PFSK-1 (cell line): Measurements from ENCODE around the gene GRIK3.

Experiments used
- FOXP2 ChIP-seq: optimal IDR thresholded peaks from 2 replicates; pipeline ENCODE3; 2011; ENCODE audit warnings: borderline replicate concordance, control low read depth, inconsistent platforms; ENCODE audit not compliant: insufficient read depth; ENCODE audit errors: extremely low read length, extremely low read depth
- POLR2AphosphoS5 ChIP-seq: IDR thresholded peaks from 2 replicates; pipeline ENCODE4 v1.6.1; 2012; ENCODE audit warnings: low read depth, mild to moderate bottlenecking, control low read depth, low read length, moderate library complexity
- REST ChIP-seq, 2 experiments: IDR thresholded peaks; 2 replicates each; pipeline versions ENCODE4 v1.6.1 to v1.8.0; 2011 to 2012; ENCODE audit warnings: low read depth in 2 of 2, low read length in 2 of 2, control low read depth in 1 of 2, inconsistent platforms in 1 of 2, mild to moderate bottlenecking in 1 of 2, moderate library complexity in 1 of 2; ENCODE audit not compliant: insufficient read depth in 1 of 2
- SIN3A ChIP-seq: IDR thresholded peaks from 2 replicates; pipeline ENCODE4 v1.6.1; 2012; ENCODE audit warnings: mild to moderate bottlenecking, low read length, moderate library complexity, borderline replicate concordance; ENCODE audit not compliant: insufficient read depth
- TAF1 ChIP-seq: IDR thresholded peaks from 2 replicates; pipeline ENCODE4 v1.6.1; 2012; ENCODE audit warnings: low read length, control low read depth, borderline replicate concordance; ENCODE audit not compliant: insufficient read depth

The GRIK3 gene

GRCh38 chr1:36964830-36965229 is 69.5 kb downstream of the GRIK3 start:
- TF ChIP-seq SIN3A (no peak), FOXP2 (no peak), POLR2AphosphoS5 (no peak), REST (IDR thresholded peaks at IDR 0.05; ENCODE audit: insufficient read depth in 1 of 2, low read depth in 2 of 2, low read length in 2 of 2) (no peak), TAF1 (no peak)

GRCh38 chr1:36963006-36963405 is 71.3 kb downstream of the GRIK3 start:
- no peak for TF ChIP-seq FOXP2
- no peak for TF ChIP-seq SIN3A
- no peak for TF ChIP-seq REST (IDR thresholded peaks at IDR 0.05; ENCODE audit: insufficient read depth in 1 of 2, low read depth in 2 of 2, low read length in 2 of 2)
- no peak for TF ChIP-seq TAF1
- TF ChIP-seq POLR2AphosphoS5, result no peak

- TF ChIP-seq SIN3A, result no peak
- TF ChIP-seq REST (IDR thresholded peaks at IDR 0.05; ENCODE audit: insufficient read depth in 1 of 2, low read depth in 2 of 2, low read length in 2 of 2), result no peak
- no peak for TF ChIP-seq FOXP2
- no peak for TF ChIP-seq POLR2AphosphoS5
- TF ChIP-seq TAF1, result no peak
These were observed 73.2 kb downstream of the GRIK3 start for GRCh38 chr1:36961062-36961615.

- TF ChIP-seq FOXP2, result no peak
- no peak for TF ChIP-seq POLR2AphosphoS5
- no peak for TF ChIP-seq REST (IDR thresholded peaks at IDR 0.05; ENCODE audit: insufficient read depth in 1 of 2, low read depth in 2 of 2, low read length in 2 of 2)
- no peak for TF ChIP-seq TAF1
- TF ChIP-seq SIN3A, result no peak
These were observed 77.7 kb downstream of the GRIK3 start for GRCh38 chr1:36956570-36956969.

GRCh38 chr1:36955016-36955415 is 79.3 kb downstream of the GRIK3 start:
- no peak for TF ChIP-seq TAF1
- no peak for TF ChIP-seq FOXP2
- TF ChIP-seq REST (IDR thresholded peaks at IDR 0.05; ENCODE audit: insufficient read depth in 1 of 2, low read depth in 2 of 2, low read length in 2 of 2), result no peak
- no peak for TF ChIP-seq POLR2AphosphoS5
- no peak for TF ChIP-seq SIN3A
